SJCRH30 (cell line): ENCODE measurements around the gene TUT4. TPM values are rescaled to one million over a fixed set of nuclear protein-coding genes. Genes with fewer than 3 reads are reported as not detected.
A peak's percentile ranks its signal among the peaks of the same experiment; 100 is the strongest.
"Not testable (repeated sequence)": the region's sequence is repeated elsewhere in the genome, so short reads cannot be mapped to it uniquely, and the experiment has no call there.

Experiments
- DNase-seq, 2 experiments: peaks; one replicate each; pipeline ENCODE4 v3.0.0-alpha.2; 2015 to 2020
- H3K27ac ChIP-seq: fragments of 250-450 bp; sonication (Bioruptor Pico); 2 replicates; pipeline ENCODE4 v1.5.1; 2020; ENCODE audit warnings: mild to moderate bottlenecking, moderate library complexity
- H3K27me3 ChIP-seq: fragments of 250-450 bp; sonication (Bioruptor Pico); 2 replicates; pipeline ENCODE4 v1.5.1; 2020; ENCODE audit warnings: mild to moderate bottlenecking, moderate library complexity
- H3K36me3 ChIP-seq: fragments of 250-450 bp; sonication (Bioruptor Pico); 2 replicates; pipeline ENCODE4 v1.5.1; 2020; ENCODE audit warnings: mild to moderate bottlenecking, moderate library complexity
- H3K4me1 ChIP-seq: fragments of 250-450 bp; sonication (Bioruptor Pico); 2 replicates; pipeline ENCODE4 v1.5.1; 2020; ENCODE audit warnings: mild to moderate bottlenecking, moderate library complexity
- H3K4me3 ChIP-seq: fragments of 250-450 bp; sonication (Bioruptor Pico); 2 replicates; pipeline ENCODE4 v1.5.1; 2020; ENCODE audit warnings: mild to moderate bottlenecking, moderate library complexity
- H3K9me3 ChIP-seq: fragments of 250-450 bp; sonication (Bioruptor Pico); replicated peaks from 2 replicates; pipeline ENCODE4 v1.5.1; 2020; ENCODE audit warnings: mild to moderate bottlenecking, moderate library complexity
- total RNA-seq: library from RNA; depleted of rRNA; stranded (reverse); fragments of >200 nt; shearing (Covaris generic); gene quantifications from 2 replicates; pipeline ENCODE4 v1.2.3, GENCODE V29; 2014

Gene TUT4
- total RNA-seq, 1 experiment from 2014 or later = 67.8 TPM

DNA sequence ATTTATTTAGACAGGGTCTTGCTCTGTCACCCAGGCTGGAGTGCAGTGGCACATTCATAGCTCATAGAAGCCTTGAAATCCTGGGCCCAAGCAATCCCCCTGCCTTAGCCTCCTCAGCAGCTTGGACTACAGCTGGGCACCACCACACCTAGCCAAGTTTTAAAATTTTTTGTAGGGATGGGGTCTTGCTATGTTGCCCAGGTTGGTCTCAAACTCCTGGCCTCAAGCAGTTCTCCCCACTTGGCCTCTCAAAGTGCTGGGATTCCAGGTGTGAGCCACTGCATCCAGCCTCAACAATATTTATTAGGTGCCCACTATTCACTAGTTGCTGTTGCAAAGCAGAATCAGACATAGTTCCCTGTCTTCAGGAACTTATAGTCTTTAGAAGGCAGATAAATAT, 35.1 kb upstream of the TUT4 start:
- H3K27ac ChIP-seq = no peak overlapping the region
- no peaks in the 10 kb centered on the region for H3K27me3 ChIP-seq
- DNase-seq = no peak
- H3K4me1 ChIP-seq = no peaks in the 10 kb centered on the region
- H3K4me3 ChIP-seq = no peak overlapping the region
- H3K36me3 ChIP-seq = no peaks in the 10 kb centered on the region
- no peaks in the 10 kb centered on the region for H3K9me3 ChIP-seq

DNA sequence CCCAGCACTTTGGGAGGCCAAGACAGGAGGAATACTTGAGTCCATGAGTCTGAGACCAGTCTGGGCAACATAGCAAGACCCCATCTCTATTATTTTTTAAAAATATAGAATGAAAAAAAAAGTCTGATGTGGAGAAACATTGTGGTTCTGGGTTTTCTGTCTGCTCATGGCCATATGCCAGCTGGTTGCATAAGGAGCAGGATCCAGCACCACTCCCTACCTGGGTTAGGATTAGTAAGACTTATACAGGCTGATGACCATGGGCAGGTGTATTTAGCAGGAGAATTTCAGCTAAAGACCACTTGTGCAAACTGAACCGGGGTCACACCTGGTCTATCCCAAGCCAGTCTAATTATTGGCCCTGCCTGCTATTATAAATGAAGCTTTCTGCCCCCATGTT, 32.6 kb upstream of the TUT4 start:
- no peak overlapping the region for H3K4me3 ChIP-seq
- no peak for DNase-seq
- H3K9me3 ChIP-seq = no peaks in the 10 kb centered on the region
- H3K36me3 ChIP-seq = no peaks in the 10 kb centered on the region
- H3K27ac ChIP-seq = no peak overlapping the region
- no peaks in the 10 kb centered on the region for H3K4me1 ChIP-seq
- H3K27me3 ChIP-seq = no peaks in the 10 kb centered on the region

DNA sequence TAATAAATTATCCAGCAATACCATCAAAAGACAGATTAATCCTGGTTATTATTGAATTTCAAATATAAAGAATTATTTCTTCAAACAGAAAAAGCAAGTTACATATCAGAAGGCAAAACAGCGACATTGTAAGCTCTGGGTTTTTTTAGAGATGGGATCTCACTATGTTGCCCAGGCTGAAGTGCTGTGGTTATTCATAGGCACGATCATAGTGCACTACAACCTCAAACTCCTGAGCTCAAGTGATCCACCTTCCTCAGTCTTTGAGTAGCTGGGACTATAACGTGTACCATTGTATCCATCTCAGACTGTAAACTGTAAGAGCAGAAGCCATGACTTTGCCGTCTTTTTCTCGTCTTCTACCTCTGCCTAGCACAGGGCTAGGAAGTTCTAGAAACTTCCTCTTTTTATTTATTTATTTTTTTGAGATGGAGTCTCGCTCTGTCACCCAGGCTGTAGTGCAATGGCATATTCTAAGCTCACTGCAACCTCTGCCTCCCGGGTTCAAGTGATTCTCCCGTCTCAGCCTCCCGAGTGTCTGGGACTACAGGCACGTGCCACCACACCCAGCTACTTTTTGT, 29.3 kb upstream of the TUT4 start:
- H3K4me3 ChIP-seq = no peak overlapping the region
- DNase-seq = no peak
- H3K36me3 ChIP-seq = no peaks in the 10 kb centered on the region

DNA sequence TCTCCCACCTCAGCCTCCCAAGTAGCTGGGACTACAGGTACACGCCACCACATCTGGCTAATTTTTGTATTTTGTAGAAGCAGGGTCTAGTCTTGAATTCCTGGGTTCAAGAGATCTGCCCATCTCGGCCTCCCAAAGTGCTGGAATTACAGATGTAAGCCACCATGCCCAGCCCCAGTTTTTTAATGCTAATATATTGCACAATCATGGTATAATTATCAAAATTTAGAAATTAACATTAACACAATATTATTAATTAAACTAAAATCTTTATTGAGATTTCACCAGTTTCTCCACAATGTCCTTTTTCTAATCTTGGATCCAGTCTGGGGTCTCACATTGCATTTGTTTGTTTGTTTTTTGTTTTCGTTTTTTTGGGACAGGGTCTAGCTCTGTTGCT, 27.4 kb upstream of the TUT4 start:
- no peaks in the 10 kb centered on the region for H3K36me3 ChIP-seq
- no peaks in the 10 kb centered on the region for H3K27me3 ChIP-seq
- no peaks in the 10 kb centered on the region for H3K4me1 ChIP-seq
- H3K27ac ChIP-seq = no peak overlapping the region
- no peak overlapping the region for H3K4me3 ChIP-seq
- H3K9me3 ChIP-seq = no peaks in the 10 kb centered on the region
- no peak for DNase-seq

More for the DNA sequence above, 29.3 kb upstream of the TUT4 start:
- Histone ChIP-seq H3K9me3 (no peaks in the 10 kb centered on the region), H3K27me3 (no peaks in the 10 kb centered on the region), H3K27ac (no peak overlapping the region), H3K4me1 (no peaks in the 10 kb centered on the region)

DNA sequence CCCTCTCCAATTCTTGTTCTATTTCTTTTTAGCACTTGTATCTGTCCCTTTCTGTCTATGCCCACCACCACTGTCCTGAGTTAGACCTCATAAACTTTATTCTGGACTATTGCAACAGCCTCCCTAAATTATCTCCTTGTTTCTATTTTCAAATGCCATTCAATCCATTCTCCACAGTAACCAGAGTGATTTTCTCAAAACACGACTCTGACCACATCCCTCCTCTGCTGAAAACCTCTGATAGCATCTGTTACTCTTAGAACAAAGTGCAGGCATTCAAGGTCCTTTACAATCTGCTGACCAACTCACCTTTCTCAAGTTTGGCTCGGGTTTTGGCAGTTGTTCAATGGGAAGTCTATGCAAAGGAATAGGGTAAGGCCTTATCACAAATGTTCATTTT, 26.5 kb upstream of the TUT4 start:
- H3K27me3 ChIP-seq = no peaks in the 10 kb centered on the region
- no peaks in the 10 kb centered on the region for H3K36me3 ChIP-seq
- H3K9me3 ChIP-seq = no peaks in the 10 kb centered on the region
- DNase-seq = no peak
- H3K4me3 ChIP-seq = no peak overlapping the region
- H3K4me1 ChIP-seq = no peaks in the 10 kb centered on the region
- no peak overlapping the region for H3K27ac ChIP-seq

DNA sequence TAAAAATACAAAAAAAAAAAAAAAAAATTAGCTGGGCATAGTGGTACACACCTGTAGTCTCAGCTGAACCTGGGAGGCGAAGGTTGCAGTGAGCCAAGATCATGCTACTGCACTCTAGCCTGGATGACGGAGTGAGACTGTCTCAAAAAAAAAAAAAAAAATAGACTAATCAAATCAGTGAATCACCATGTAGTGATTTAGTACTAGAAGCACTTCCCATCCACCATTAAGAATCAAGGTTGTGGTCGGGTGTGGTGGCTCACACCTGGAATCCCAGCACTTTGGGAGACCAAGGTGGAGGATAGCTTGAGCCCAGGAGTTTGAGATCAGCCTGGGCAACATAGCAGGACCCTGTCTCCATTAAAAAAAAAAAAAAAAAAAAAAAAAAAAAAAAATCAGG, 25.2 kb upstream of the TUT4 start:
- H3K4me1 ChIP-seq, H3K4me3 ChIP-seq, H3K27me3 ChIP-seq, H3K27ac ChIP-seq, H3K9me3 ChIP-seq, H3K36me3 ChIP-seq, DNase-seq: not testable (repeated sequence)

DNA sequence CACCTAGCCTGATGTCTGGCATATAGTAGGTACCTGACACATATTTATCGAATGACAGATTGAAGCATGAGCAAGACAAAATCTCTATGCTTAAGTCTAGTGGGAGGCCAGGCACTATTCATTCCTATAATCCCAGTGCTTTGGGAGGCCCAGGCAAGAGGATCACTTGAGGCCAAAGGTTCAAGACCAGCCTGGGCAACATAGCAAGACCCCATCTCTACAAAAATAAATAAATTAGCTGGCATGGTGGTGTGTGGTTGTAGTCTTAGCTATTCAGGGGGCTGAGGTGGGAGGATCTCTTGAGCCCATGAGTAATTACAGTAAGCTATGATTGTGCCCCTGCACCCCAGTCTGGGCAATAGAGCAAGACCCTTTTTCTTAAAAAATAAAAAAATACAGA, 23.2 kb upstream of the TUT4 start:
- H3K9me3 ChIP-seq = no peaks in the 10 kb centered on the region

DNA sequence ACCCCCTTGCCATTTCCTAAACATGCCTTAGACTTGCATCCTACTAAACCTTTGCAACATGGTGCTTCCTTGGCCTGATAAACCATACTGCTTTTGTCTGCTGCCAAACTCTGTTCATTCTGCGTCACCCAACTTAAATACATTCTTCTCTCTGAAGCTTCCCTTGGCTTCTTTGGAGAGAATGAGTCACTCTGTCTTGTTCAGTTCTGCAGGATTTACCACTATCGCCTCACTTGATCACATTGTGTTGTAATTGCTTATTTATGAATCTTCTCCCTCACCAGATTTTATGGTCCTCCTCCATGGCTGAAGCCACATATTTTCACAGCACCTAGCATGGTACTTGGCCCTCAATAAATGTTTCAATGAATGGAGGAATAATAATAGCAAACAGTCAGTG, 21.7 kb upstream of the TUT4 start:
- H3K27me3 ChIP-seq = no peaks in the 10 kb centered on the region
- H3K27ac ChIP-seq = no peak overlapping the region
- DNase-seq = no peak
- H3K4me3 ChIP-seq = no peak overlapping the region
- no peaks in the 10 kb centered on the region for H3K4me1 ChIP-seq
- no peaks in the 10 kb centered on the region for H3K9me3 ChIP-seq
- no peaks in the 10 kb centered on the region for H3K36me3 ChIP-seq

More for the DNA sequence above, 23.2 kb upstream of the TUT4 start:
- Histone ChIP-seq H3K27me3 (no peaks in the 10 kb centered on the region), H3K4me1 (no peaks in the 10 kb centered on the region), H3K27ac (no peak overlapping the region), H3K4me3 (no peak overlapping the region), H3K36me3 (no peaks in the 10 kb centered on the region)
- DNase-seq = no peak

DNA sequence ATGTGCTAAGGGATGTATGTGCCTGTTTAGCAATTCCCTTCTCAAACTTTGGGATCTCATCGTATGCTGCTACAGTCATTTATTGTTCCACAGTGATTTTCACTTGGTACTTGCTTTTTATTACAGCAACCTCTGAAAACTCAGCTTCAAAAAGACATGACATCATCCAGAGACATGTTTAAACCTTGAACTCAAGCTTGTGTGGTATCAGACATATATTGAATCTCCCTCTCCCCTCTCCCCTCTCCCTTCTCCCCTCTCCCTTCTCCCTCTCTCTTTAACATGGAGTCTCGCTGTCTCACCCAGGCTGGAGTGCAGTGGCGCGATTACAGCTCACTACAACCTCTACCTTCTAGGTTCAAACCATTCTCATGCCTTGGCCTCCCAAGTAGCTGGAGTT, 19.5 kb upstream of the TUT4 start:
- H3K27me3 ChIP-seq = no peaks in the 10 kb centered on the region
- no peak for DNase-seq
- no peaks in the 10 kb centered on the region for H3K9me3 ChIP-seq
- no peak overlapping the region for H3K4me3 ChIP-seq
- H3K36me3 ChIP-seq = no peaks in the 10 kb centered on the region
- H3K27ac ChIP-seq = no peak overlapping the region
- H3K4me1 ChIP-seq = no peaks in the 10 kb centered on the region

DNA sequence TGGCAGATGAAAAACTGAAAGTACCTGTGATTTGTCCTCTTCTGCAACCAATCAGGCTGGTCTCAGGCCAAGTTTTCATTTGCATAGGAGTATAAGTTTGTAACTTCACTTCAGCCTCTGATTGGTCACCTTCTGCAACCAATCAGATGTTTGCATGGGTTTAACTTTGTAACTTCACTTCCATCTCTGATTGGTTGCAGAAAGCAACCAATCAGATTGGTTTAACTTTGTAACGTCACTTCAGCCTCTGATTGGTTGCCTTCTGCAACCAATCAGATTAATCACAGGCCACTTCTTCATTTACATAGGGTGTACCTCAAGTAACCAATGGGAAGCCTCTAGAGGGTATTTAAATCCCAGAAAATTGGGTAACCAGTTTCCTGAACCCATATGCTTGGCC, 18.9 kb upstream of the TUT4 start:
- Histone ChIP-seq H3K27me3 (0 out of 2 replicates have a peak, but pooled peaks cover 3% of the 10 kb centered on the region), H3K27ac (no peak overlapping the region), H3K4me3 (no peak overlapping the region), H3K4me1 (no peaks in the 10 kb centered on the region), H3K36me3 (no peaks in the 10 kb centered on the region), H3K9me3 (no peaks in the 10 kb centered on the region)
- DNase-seq = peak; percentile 24 to 59

DNA sequence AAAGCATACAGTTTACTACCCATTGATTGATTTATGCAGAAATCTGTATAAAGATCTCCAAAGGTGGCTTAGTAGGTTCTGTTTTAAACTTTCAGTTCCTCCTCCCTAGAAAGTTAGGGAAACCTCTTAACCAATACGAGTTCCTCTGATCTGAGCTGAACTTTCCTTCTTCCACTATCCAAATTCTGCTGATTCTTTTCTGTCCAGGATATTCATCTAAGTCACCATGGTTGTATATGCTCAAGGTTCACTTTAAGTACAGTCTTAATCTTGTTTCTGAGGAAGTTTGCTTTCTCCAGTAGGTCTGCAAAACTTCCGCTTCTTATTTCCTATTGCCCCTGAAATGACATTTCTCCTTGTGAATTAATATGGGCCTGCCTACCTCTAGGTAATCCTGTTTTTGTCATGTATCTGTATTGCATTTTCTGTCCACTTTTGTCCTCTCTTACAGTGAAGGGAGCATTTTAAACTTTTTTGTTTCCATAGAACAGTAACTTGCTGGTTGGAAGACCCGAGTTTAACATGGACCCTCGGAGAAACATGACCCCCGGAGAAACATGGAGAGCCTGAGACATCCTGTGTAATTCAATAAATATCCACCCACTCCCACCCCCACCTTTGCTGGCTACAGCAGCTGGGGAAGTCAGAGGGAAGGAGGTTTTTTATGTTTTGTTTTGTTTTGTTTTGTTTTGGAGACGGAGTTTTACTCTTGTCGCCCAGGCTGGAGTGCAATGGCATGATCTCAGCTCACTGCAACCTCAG, 16.7 kb upstream of the TUT4 start:
- H3K36me3 ChIP-seq = no peaks in the 10 kb centered on the region
- H3K27me3 ChIP-seq = 0 out of 2 replicates have a peak, but pooled peaks cover 3% of the 10 kb centered on the region
- no peak overlapping the region for H3K27ac ChIP-seq
- no peaks in the 10 kb centered on the region for H3K9me3 ChIP-seq
- H3K4me1 ChIP-seq = no peaks in the 10 kb centered on the region
- peak in 1 of 2 experiments; percentile 17 for DNase-seq
- H3K4me3 ChIP-seq = no peak overlapping the region

DNA sequence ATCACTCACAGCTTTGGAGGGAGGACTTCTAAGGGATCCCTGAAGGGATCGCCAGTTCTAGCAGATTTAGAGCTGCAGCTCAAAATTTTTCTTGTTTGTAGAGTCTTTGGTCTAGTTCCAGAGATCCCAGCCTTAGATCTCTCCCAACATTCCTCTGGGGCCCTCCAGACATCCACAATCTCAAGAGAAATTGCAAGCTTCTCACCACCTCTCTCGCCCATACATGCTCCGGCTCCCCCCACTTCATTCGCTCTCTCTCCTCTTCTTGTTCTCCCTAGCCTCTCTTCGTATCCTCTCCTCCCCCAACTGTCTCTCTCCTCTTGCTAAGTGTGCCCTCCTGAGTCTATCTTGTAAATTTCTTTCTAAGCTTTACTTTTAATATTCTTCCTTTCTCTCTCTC, 15.1 kb upstream of the TUT4 start:
- Histone ChIP-seq H3K27me3 (0 out of 2 replicates have a peak, but pooled peaks cover 3% of the 10 kb centered on the region), H3K4me3 (no peak overlapping the region), H3K4me1 (no peaks in the 10 kb centered on the region), H3K27ac (no peak overlapping the region), H3K36me3 (no peaks in the 10 kb centered on the region), H3K9me3 (no peaks in the 10 kb centered on the region)
- DNase-seq = no peak

DNA sequence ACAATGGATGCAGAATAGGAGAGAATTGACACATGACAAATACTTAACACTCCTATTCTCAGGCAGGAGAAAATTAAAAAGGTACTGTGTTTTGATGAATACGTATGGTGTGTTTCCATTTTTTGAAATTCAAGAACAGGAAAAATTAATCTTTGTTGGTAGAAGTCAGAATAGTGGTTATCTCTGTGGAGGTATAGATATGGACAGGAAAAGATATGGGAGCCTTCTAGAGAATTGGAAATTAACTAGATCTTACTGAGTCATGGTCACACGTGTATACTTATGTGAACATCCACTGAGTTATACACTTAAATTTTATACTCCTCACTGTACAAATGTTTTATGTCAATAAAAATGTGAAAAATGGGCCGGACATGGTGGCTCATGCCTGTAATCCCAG, 9.9 kb upstream of the TUT4 start:
- Histone ChIP-seq H3K9me3 (no peaks in the 10 kb centered on the region), H3K36me3 (no peaks in the 10 kb centered on the region), H3K4me1 (no peaks in the 10 kb centered on the region), H3K27ac (no peak overlapping the region), H3K4me3 (no peak overlapping the region), H3K27me3 (0 out of 2 replicates have a peak, but pooled peaks cover 6% of the 10 kb centered on the region)
- DNase-seq = no peak

DNA sequence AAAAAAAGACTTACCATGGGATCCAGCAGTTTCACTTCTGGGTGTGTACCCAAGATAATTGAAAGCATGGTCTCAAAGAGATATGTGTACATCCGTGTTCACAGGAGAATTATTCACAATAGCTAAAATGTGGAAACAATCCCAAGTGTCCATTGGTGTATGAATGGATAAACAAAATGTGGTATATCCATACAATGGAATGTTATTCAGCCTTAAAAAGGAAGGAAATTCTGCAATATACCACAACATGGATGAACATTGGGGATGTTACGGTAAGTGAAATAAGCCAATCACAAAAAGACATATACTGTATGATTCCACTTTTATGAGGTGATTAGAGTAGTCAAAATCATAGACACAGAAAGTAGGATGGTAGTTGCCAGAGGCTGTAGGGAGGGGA, 7.0 kb upstream of the TUT4 start:
- Histone ChIP-seq H3K27ac (no peak overlapping the region), H3K27me3 (0 out of 2 replicates have a peak, but pooled peaks cover 3% of the 10 kb centered on the region), H3K4me3 (no peak overlapping the region), H3K4me1 (no peaks in the 10 kb centered on the region), H3K9me3 (no peaks in the 10 kb centered on the region), H3K36me3 (no peaks in the 10 kb centered on the region)
- DNase-seq = no peak

DNA sequence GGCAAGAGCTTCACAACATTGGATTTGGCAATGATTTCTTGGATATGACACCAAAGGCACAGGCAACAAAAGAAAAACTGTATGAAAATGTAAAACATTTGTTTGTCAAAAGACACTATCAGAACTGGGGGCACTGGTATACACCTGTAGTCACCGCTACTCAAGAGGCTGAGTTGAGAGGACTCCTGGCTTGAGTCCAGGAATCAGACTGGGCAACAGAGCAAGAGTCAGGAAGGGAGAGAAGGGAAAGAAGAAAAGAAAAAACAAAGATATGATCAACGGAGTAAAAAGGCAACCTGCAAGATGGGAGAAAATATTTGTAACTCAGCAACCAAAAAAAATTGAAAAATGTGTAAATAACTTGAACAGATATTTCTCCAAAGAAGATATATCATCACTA, 6.0 kb upstream of the TUT4 start:
- Histone ChIP-seq H3K36me3 (no peaks in the 10 kb centered on the region), H3K4me1 (peaks cover 6% of the 10 kb centered on the region; the same call in 1 of the 2 replicates), H3K27me3 (0 out of 2 replicates have a peak, but pooled peaks cover 3% of the 10 kb centered on the region), H3K4me3 (no peak overlapping the region), H3K9me3 (no peaks in the 10 kb centered on the region), H3K27ac (no peak overlapping the region)
- no peak for DNase-seq
